Stimulated activated naive CD4-positive, alpha-beta T cell treated with Interleukin-2 at 50 U/mL for 16 hours (primary cell): ENCODE measurements around the gene KRTCAP2.
A peak's percentile ranks its signal among the peaks of the same experiment; 100 is the strongest.

Experiments
- DNase-seq: peaks from one replicate; lab custom pipeline; 2025; lab: John Stamatoyannopoulos, UW

Gene KRTCAP2

DNA sequence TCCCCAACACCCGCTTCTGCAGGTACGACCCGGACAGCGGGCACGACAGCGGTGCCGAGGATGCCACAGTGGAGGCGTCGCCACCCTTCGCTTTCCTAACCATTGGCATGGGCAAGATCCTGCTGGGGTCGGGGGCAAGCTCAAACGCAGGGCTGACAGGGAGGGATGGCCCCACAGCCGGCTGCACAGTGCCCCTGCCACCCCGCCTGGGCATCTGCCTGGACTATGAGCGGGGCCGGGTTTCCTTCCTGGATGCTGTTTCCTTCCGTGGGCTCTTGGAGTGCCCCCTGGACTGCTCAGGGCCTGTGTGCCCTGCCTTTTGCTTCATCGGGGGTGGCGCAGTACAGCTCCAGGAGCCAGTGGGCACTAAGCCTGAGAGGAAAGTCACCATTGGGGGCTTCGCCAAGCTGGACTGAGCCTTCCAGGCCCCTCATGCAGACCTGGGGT lies 10.7 kb upstream of the KRTCAP2 start:
- no peak for DNase-seq

DNA sequence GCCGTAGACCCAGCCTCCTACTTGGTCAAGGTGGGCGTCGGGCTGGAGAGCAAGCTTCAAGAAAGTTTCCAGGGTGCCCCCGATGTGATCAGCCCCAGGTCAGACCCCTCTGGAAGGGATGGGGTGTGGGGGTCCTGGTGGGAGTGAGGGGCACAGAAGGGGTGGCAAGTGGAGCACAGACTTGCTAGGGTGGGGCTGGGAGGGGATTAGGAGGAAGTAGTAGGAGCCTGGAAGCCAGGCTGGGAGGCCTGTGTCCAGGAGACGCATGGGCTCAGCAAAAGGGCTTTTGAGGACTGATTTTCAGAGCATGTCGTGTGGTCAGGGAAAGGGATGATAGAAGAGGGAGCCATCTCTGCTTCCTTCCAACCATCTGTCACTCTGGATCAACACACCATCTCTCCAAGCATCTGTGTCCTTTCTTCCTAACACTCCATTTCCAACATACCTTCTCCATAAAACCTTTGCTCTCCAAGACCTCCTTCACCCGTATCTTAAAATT lies 9.0 kb upstream of the KRTCAP2 start:
- DNase-seq: no peak

DNA sequence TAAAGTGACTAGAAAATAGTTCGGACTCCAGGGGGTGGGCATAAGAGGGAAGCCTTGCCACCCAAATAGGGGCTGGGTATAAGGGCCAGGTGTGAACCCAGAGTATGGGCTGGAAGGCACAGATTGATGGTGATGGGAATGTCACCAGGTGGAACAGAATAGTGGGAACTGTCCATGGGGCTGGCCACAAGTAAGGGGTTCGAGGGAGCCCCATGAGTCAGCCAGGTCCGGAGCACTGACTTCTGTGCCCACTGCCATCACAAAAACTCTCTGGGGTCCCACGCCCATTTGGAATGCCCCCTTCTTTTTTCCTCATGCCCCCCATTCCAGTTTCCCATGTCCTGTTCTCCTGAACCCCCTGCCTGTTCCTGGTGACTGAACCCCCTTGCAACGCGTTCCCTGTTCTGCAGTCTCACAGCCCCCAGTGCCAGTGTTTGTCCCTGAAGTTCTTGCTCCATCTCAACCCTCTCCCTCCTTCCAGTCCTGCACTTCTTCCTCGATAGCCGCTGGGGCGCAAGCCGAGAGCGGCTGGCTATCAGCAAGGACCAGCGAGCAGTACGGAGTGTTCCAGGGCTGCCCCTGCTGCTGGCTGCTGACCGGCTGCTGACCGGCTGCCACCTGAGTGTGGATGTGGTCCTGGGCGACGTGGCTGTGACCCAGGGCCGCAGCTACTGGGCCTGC lies 8.4 kb upstream of the KRTCAP2 start:
- DNase-seq: no peak

DNA sequence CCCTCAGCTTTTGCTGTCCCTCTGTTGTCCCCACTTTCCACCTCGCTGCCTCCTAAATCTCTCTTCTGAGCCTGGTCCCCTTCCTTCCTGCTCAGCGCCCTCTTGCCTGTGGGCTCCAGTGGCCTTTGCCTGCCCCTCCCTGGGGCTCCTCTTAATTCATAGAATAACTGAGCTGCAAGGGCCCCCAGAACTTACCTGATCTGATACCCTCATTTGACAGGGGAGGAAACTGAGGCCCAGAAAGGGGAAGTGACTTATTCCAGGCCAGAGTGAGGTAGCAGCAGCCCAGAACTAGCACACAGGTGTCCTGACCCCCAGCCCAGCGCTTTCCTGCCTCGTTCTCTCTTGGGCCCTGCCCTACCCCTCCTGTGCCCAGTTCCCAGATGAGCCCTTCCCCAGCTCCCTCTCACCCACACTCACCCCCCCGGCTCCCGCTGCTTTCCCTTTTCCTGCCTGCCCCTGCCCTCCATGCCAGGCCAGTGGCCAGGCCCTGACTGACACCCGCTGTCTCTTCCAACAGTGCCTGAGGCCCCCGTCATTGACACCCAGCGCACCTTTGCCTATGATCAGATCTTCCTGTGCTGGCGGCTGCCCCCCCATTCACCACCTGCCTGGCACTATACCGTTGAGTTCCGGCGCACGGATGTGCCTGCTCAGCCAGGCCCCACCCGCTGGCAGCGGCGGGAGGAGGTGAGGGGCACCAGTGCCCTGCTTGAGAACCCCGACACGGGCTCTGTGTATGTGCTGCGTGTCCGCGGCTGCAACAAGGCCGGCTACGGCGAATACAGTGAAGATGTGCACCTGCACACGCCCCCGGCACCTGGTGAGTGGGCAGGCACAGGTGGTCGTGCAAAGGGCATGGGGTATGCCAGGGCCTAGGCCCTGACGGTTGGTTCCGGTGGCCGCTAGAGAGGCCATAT lies 6.3 kb upstream of the KRTCAP2 start:
- DNase-seq: no peak

DNA sequence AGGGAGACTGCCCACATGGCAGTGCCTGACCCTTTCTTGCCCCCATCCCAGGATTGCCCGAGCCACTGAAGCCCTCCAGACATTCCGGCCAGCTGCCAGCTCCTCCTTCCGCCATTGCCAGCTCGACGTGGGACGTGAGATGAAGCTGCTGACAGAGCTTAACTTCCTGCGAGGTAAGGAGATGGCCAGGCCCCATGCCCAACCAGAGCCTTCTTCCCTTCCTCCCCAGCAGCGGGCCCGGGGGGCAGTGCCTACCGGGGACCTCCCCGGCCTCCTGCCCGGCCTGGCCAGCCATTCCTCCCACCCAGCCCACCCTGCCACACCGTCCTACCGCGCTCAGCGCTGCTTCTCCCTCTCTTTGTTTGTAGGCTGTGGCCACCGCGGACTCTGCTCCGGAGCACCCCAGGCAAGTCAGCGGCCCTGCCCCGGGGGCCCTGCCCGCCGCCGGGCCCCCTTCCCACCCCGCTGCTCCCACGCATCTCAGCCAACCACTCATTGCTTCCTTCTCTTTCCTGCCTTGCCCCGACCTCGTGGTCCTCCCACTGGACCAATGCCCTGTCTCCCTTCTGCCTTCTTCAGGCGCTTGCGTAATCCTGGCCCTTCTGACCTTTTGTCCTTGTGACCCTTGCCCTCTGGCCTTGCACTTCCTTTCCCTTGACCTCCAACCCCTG lies 5.5 kb upstream of the KRTCAP2 start:
- DNase-seq: no peak

DNA sequence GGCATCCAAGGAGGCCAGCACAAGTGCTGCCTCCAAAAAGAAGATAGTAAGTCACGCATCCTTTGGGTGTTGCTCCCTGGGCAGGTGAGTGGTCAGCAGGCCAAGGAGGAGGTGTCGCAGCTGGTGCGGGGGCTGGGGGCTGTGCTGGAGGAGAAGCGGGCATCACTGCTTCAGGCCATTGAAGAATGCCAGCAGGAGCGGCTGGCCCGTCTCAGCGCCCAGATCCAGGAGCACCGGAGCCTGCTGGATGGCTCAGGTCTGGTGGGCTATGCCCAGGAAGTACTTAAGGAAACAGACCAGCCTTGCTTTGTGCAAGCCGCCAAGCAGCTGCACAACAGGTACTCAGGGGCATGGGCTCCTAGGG lies 4.8 kb upstream of the KRTCAP2 start:
- DNase-seq: no peak

DNA sequence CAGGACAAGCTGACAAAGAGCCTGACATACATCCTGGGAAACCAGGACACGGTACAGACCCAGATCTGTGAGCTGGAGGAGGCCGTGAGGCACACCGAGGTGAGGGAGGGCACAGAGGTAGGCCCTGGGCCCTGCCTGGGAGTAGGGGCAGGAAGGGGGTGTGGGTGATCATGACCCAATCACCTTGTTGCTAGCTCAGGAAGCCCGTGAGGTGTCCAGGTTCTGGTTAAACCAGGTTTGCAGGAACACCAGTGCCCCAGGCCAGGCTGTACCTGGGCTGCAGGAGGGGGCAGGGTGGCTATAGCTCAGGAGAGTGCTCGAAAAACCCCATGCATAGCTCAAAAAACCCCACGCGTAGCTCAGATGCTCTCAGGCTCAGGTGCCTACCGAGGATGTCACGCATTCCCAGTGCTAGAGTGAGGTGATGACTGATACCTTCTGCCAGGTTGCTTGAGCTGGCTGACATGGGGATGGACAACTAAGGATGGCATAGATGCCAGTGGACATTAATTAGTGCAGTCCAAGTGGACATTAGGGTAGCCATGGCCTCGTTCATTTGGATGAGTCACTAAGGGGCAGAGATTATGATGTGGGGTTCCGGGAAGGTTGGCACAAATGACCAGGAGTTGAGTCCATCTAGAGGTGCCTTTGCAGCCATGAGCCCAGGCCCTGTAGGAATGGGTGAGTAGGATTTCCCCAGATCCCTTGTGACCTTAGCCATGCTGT lies 4.3 kb upstream of the KRTCAP2 start:
- DNase-seq: no peak

DNA sequence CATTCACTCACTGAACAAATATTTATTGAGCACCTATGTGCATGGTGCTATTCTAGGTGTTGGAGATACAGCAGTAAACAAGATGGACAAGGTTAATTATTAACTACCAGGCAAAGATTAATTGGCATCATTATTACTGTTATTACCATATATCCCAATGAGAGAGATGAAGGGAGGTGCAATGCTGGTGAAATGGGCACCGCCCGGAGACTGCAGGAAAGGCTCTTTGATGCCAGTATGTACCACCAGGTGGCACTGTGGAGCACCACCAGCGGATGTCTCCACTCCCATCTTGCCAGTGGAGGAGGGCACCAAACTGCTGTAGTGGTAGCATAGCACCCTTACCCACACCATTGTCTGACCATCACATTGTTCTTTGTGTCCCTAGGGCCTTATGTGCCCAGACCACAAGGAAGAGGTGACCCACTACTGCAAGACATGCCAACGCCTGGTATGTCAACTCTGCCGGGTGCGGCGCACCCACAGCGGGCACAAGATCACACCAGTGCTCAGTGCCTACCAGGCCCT lies 3.5 kb upstream of the KRTCAP2 start:
- peak; percentile 79 for DNase-seq

DNA sequence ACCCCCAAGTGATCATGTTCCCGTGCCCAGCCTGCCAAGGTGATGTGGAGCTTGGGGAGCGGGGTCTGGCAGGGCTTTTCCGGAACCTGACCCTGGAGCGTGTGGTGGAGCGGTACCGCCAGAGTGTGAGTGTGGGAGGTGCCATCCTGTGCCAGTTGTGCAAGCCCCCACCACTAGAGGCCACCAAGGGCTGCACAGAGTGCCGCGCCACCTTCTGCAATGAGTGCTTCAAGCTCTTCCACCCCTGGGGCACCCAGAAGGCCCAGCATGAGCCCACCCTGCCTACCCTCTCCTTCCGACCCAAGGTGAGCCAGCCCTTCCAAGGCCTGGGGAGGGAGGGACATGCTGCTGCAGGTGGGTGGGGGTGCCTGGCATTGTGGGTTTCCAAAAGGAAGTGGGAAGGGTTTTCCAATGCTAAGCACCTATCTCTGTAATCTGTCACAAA lies 2.8 kb upstream of the KRTCAP2 start:
- no peak for DNase-seq

DNA sequence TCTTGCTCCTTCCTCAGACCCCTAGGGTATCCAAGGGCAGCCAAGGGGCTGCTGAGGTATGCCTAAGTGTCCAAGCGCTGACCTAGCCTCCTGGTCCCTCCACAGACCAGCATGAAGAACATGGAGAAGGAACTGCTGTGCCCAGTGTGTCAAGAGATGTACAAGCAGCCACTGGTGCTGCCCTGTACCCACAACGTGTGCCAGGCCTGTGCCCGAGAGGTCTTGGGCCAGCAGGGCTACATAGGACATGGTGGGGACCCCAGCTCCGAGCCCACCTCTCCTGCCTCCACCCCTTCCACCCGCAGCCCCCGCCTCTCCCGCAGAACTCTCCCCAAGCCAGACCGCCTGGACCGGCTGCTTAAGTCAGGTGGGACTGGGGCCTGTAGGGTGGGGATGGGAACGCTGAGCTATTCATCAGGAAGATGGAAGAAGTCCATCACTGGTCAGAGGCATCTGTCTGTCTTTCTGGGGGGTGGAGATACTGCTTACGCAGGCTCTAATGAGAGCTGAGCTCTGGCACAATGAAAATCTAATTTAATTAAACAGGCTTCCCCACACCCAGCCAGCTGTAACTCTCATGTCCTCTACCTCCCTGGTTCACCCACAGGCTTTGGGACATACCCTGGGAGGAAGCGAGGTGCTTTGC lies 2.3 kb upstream of the KRTCAP2 start:
- no peak for DNase-seq

DNA sequence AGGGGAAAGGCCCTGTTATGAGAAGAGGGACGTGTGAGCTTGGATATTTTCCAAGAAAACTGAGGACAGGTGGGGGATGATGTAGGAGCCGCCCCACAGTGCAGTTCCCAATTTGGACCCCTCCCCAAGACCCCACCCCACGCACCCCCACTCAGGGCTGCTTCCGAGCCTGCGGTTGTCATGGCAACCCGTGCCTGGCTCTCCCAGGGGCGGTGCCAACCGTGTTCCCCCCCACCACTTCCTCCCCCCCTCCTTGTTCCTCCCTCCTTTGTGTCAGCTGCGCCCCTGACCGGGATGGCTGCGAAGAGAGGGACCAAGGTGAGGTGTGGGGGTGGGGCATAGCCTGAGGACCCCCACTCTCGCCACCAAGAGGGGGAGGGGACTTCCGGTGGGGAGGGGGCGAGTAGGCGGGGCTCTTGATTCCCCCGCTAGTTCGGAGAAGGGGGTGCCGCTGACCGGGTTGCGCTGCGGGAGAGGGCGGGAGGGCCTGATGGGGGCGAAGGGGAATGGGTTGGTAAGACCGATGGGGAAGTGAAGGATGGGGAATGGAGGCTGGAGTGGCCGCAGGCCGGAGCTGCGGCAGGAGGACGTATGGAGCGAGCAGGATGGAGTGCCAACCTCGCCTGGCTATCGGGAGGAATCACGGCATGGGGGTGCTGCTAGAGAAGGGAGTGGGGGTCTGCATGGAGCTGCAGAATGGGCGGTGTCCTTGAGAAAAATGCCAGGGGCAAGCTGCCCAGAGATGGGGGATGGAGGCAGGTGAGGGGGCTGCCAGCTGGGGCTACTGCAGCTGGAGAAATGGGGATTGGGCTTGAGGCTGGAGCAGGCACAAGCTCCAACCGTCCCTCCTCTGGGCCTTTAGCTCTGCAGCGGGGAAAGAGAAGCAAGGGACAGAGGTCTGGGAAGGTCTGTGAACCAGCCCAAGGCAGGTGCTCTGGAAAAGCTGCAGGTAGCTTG lies 1.5 kb upstream of the KRTCAP2 start:
- DNase-seq: peak; percentile 35

DNA sequence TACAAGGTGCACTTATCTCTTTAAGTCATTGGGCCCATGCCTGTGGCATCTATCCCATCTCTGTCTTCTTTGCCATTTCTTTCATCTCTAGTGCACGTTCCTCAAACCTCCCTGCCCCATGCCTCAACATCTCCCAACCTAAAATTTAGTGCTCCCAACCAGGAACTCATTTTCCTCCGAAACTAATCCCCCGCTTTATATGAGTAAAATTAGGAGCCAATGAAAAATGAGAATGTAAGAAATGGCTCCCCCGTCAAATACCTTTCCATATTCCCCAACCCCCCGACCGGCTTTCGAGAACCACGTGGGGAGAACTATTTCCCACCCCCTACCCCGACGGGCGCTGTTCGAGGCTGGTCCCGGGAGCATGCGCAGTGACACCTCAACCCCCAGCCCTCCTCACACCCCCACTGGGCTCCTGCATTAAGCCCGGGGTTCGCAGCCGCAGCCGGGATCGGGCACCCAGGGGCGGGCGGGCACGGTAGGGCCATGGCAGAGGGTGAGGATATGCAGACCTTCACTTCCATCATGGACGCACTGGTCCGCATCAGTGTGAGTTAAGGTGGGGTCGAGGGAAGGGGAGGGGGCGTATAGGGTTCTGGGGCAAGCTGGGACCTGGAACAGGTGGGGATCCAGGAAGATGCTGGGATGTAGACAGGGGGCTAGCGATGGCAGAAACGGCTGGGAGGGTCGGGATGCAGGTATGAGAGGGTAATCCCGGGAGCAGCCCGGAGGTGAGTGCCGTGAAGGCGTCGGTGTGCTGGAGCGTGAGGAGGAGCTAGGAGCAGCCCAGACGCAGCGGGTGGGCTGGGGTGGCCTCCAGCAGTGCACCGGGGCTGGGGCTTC lies 597 bp upstream of the KRTCAP2 start, which contains the start of gene TRIM46:
TSS of gene TRIM46 (plus strand) at position 372 of the 846 bp plus-strand sequence. CDS start at position 490, 118 bp downstream.
- peak; percentile 73 for DNase-seq

DNA sequence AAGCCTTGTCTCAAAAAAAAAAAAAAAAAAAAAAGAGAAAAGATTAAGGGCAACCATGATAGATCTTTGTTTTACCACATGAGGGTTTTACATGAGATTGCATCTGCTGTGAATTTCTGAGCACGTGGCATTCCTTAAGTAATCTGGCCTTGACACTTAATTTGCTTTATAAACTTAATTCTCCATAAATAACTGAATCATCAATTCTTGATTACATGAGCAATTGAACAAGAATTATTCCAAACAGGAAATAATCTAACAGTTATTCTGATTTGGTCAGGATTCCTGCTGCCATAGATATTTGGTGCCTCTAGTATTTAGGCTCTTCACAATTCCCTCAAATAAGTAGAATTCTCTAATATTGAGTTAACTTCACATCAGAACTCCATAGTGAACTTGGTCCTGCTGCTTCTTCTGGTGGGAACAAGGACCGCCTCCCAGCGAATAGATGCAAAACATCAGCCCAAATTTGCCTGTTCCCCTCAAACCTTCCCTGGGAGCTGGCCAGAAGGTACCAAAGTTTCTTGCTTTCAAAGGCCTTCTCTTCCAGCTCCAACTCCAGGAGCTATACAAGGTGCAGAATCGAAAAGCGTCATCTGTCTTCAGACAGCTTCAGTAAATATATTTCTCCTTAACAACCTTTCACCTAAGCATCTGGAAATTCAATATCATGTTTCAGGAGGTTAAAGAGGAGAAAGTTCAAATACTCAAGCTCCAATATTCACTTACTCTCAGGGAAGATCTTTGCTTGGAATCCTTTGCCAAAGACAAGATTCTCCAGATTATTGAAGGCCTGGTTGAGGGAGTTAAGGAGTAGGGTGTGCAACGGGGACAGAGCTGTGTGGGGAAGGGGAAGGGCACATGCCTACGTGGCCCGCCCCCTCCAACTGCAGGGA lies 1.0 kb downstream of the KRTCAP2 start:
- no peak for DNase-seq

DNA sequence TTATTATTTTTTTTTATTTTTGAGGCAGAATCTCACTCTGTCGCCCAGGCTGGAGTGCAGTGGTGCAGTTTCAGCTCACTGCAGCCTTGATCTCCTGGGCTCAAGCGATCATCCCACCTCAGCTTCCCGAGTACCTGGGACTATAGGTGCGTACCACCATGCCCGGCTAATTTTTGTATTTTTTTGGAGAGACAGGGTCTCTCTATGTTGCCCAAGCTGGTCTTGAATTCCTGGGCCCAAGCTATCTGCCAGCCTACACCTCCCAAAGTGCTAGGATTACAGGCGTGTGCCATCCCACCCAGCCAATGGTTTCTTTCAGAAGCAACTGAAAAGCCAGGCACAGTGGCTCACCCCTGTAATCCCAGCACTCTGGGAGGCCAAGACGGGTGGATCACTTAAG lies 2.3 kb downstream of the KRTCAP2 start:
- no peak for DNase-seq

DNA sequence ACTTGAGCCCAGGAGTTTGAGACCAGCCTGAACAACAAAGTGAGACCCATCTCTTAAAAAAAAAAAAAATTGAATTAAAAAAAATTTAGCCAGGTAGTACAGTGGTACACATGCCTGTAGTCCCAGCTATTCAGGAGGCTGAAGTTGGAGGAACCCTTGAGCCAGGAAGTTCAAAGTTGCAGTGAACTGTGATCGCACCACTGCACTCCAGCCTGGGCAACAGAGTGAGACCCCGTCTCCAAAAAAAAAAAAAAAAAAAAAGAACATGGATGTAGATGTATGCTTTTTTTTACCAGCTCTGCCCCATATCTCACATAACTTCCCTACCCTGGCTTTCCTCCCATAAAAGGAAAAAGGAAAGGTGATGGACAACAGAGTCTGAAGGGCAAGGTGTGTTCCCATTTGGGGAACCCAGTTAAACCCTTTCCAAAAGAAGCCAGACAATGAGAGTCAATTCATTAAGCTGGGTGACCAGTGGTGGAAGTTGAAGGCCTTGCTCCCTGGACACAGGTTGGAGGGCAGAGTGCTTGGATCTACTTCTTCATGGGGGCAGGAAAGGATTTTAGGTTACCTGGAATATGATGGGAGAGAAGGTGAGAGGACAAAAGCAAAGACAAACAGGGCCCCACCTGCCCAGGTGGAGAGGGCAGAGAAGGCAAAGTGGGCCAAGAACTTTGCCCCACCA lies 2.9 kb downstream of the KRTCAP2 start:
- no peak for DNase-seq

DNA sequence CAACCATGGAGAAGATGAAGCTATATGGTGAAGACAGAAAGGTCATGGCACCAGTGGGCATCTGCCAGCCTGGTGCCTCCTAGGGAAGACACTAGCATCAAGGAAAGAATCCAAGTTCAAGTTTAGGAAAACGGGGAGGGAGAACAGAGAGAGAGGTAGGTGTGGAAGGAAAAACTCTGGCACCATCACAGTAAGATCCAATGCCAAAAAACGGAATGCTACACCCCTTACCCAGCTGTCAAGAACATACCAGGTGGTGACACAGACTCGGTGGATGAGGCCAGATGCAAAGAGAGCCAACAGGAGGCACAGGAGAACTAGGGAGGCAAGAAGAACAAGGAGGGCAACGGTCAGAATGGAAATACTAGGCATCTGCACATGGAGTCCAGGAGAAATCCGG lies 3.6 kb downstream of the KRTCAP2 start:
- no peak for DNase-seq
